HEK293T (cell line): ENCODE results near the gene DRAP1.

Experiments used
- CTBP1 ChIP-seq: fragments of 450-650 bp; IDR thresholded peaks from 2 replicates; pipeline ENCODE4 v1.6.1; 2016; ENCODE audit warnings: borderline replicate concordance
- FOXK2 ChIP-seq: fragments of 450-650 bp; IDR thresholded peaks from 2 replicates; pipeline ENCODE4 v1.6.1; 2016; ENCODE audit warnings: mild to moderate bottlenecking
- HDGF ChIP-seq: fragments of 450-650 bp; IDR thresholded peaks from 2 replicates; pipeline ENCODE4 v1.6.1; 2017; ENCODE audit warnings: antibody characterized with exemption, borderline replicate concordance
- SP1 ChIP-seq: fragments of 450-650 bp; IDR thresholded peaks from 2 replicates; pipeline ENCODE4 v1.6.1; 2017
- SUZ12 ChIP-seq: fragments of 450-650 bp; IDR thresholded peaks from 2 replicates; pipeline ENCODE4 v1.6.1; 2016; ENCODE audit warnings: mild to moderate bottlenecking

- TF ChIP-seq SUZ12 (no peak), HDGF (no peak), FOXK2 (no peak), CTBP1 (no peak), SP1 (no peak)
Measured at GRCh38 chr11:65880027-65880426, 39.2 kb upstream of the DRAP1 start.
